Measurements from ENCODE around the gene LIME1. TPM values are rescaled to one million over a fixed set of nuclear protein-coding genes. Genes with fewer than 3 reads are reported as not detected.

LIME1 gene
- polyA plus RNA-seq, 2 of the 4 experiments (the other 2 are of a cell fraction), result 2.5 to 6.5 TPM

DNA sequence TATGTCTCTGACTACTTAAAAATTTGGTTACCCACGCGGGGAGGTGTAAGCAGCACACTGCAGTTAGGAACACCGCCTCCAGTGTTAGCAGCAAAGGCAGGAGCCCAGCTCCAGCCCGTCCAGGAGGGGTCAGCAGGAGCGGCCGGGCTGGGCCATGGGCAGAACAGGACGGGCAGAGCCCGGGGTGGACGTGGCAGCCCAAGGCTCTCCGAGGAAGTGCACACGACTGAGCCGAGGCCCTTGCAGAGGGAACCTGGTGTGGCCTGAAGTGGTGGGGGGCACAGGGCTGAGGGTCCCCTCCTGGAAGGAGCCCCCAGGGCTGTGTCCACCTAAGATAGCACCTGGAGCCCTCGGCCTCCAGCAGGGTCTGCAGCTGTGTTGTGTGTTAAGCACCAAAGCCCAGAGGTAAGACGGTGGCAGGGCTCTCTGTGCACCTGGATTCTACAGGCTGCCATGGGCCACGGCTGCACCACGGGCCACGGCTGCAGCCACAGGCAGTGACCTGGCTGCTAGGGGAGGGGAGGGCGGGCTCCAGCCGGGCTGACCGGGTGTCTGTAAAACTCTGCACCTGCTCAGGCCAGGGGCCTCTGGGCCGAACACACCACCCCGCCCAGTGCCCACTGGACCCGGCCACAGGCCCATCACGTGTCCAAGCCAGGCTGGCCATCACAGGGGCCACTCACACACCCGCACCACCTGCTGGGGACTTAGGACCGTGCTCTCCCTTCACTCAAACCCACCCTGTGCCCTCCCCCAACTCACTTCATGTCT is 9.7 kb downstream of the LIME1 start:
- H3K9me3 ChIP-seq, result no peaks in the 10 kb centered on the region
- WGBS (ENCODE audit: missing lambda C conversion rate), result 88% methylated on average over 18 of the region's 26 CpGs
- no peak for DNase-seq (ENCODE audit: low read depth in 1 of 2, low spot score in 1 of 2)
- peak in 1 of 2 experiments; percentile 5; a peak in 1 of 6 replicates for ATAC-seq
- no peak for FAIRE-seq
- POLR2A ChIA-PET, result no interaction called here
- no peak for TF ChIP-seq SREBF2 (IDR thresholded peaks at IDR 0.05)
- TF ChIP-seq, protein P1, sequence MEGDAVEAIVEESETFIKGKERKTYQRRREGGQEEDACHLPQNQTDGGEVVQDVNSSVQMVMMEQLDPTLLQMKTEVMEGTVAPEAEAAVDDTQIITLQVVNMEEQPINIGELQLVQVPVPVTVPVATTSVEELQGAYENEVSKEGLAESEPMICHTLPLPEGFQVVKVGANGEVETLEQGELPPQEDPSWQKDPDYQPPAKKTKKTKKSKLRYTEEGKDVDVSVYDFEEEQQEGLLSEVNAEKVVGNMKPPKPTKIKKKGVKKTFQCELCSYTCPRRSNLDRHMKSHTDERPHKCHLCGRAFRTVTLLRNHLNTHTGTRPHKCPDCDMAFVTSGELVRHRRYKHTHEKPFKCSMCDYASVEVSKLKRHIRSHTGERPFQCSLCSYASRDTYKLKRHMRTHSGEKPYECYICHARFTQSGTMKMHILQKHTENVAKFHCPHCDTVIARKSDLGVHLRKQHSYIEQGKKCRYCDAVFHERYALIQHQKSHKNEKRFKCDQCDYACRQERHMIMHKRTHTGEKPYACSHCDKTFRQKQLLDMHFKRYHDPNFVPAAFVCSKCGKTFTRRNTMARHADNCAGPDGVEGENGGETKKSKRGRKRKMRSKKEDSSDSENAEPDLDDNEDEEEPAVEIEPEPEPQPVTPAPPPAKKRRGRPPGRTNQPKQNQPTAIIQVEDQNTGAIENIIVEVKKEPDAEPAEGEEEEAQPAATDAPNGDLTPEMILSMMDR (IDR thresholded peaks at IDR 0.05), result no peak
- TF ChIP-seq MAFK (IDR thresholded peaks at IDR 0.05; ENCODE audit: partially characterized antibody), result no peak
- no peak for TF ChIP-seq RFX5 (IDR thresholded peaks at IDR 0.05)
- TF ChIP-seq NR3C1 (IDR thresholded peaks at IDR 0.05), result no peak
- peaks cover 11% of the 10 kb centered on the region for H3K4me1 ChIP-seq
- no peak overlapping the region for H3K4me2 ChIP-seq
- no peak overlapping the region for H3K4me3 ChIP-seq
- no peak overlapping the region for H3K27ac ChIP-seq
- CTCF ChIA-PET, result interaction anchor here (0.6 to 1.1 kb wide), 2 partner anchors 35 to 209 kb away, joined by 3 read pairs; no protein-coding TSS in a partner anchor

DNA sequence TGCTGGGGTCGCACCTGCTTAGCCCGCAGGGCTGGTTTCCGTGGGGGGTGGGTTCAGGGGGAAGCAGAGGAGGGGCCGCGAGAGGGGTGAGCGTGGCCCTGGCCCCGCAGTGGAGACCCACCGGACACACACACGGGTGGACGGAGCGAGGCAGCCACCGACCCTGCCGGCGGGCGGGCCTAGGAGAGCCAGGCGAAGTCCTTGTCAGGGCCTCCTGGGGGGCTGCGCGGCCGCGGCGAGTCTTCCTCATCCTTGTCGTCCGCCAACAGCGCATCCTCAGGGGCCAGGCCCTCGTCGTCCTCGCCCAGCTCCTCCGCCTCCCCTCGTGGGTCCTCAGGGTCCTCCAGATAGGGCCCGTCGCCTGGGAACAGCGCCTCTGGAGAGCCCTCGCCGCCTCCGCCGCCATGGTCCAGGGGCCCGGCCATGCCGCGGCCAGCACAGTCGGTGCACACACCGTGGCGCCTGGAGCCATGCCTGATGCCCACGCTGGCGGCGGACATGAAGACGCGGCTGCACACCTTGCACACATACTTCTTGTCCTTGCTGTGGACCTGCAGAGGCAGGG is 10.4 kb downstream of the LIME1 start:
- TF ChIP-seq, protein P2, sequence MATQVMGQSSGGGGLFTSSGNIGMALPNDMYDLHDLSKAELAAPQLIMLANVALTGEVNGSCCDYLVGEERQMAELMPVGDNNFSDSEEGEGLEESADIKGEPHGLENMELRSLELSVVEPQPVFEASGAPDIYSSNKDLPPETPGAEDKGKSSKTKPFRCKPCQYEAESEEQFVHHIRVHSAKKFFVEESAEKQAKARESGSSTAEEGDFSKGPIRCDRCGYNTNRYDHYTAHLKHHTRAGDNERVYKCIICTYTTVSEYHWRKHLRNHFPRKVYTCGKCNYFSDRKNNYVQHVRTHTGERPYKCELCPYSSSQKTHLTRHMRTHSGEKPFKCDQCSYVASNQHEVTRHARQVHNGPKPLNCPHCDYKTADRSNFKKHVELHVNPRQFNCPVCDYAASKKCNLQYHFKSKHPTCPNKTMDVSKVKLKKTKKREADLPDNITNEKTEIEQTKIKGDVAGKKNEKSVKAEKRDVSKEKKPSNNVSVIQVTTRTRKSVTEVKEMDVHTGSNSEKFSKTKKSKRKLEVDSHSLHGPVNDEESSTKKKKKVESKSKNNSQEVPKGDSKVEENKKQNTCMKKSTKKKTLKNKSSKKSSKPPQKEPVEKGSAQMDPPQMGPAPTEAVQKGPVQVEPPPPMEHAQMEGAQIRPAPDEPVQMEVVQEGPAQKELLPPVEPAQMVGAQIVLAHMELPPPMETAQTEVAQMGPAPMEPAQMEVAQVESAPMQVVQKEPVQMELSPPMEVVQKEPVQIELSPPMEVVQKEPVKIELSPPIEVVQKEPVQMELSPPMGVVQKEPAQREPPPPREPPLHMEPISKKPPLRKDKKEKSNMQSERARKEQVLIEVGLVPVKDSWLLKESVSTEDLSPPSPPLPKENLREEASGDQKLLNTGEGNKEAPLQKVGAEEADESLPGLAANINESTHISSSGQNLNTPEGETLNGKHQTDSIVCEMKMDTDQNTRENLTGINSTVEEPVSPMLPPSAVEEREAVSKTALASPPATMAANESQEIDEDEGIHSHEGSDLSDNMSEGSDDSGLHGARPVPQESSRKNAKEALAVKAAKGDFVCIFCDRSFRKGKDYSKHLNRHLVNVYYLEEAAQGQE (IDR thresholded peaks at IDR 0.05), result no peak
- Histone ChIP-seq H3K9me3 (no peaks in the 10 kb centered on the region), H3K4me1 (peaks cover 4% of the 10 kb centered on the region), H3K4me3 (no peak overlapping the region), H3K27ac (no peak overlapping the region), H3K4me2 (no peak overlapping the region)
- ChIA-PET POLR2A (no interaction called here), CTCF (interaction anchor here (0.6 kb wide), 1 partner anchor 31 kb away, joined by 3 read pairs; no protein-coding TSS in a partner anchor)
- FAIRE-seq (no peak), ATAC-seq (no peak), DNase-seq (ENCODE audit: low read depth in 1 of 2, low spot score in 1 of 2) (no peak)
- WGBS (ENCODE audit: missing lambda C conversion rate), result 97% methylated on average over 40 of the region's 47 CpGs

DNA sequence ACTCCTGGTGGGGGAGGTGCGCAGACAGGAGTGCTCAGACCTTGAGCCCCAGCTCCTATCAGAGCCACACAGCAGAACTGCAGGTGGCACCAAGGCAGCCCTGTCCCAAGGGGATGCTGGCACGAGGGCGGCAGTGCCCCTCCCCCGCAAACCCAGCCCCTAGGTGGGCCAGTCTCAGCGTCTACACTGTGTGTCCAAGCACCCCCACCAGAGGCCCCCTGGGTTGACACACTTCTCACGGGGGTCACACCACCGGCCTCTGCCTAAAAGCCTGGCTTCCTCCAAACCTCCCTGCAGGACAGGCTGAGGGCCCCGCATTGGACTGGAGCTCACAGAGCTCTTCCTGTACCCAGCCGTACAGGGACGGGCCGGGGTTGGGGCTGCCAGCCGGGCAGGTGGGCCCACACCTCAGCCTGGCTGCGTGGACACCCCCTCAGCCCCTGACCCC is 11.2 kb downstream of the LIME1 start:
- Histone ChIP-seq H3K9me3 (no peaks in the 10 kb centered on the region), H3K27ac (0 out of 6 replicates have a peak overlapping the region, but pooled peaks of 1 of the 2 experiments have one; percentile 6), H3K4me1 (no peaks in the 10 kb centered on the region), H3K4me2 (no peak overlapping the region), H3K4me3 (no peak overlapping the region)
- no peak for DNase-seq (ENCODE audit: low read depth in 1 of 2, low spot score in 1 of 2)
- ChIA-PET POLR2A (no interaction called here), CTCF (interaction anchor here (0.6 to 1.1 kb wide), 2 partner anchors 31 to 116 kb away, joined by 3 read pairs; no protein-coding TSS in a partner anchor)
- FAIRE-seq, result no peak
- WGBS (ENCODE audit: missing lambda C conversion rate), result 79% methylated on average over 2 of the region's 13 CpGs
- ATAC-seq, result peak; percentile 23 to 48; a peak in 3 of 6 replicates
- TF ChIP-seq NPAS2 (CRISPR knock-in tag; IDR thresholded peaks at IDR 0.05; ENCODE audit: borderline replicate concordance) (no peak), TP53 (CRISPR knock-in tag; IDR thresholded peaks at IDR 0.05) (no peak), ESRRA (IDR thresholded peaks at IDR 0.05; ENCODE audit: borderline replicate concordance, low read length) (no peak), CEBPB (IDR thresholded peaks at IDR 0.05) (no peak), RARB (CRISPR knock-in tag; IDR thresholded peaks at IDR 0.05) (no peak), BHLHE40 (IDR thresholded peaks at IDR 0.05; ENCODE audit: low read depth, low read length) (no peak), CBX2 (IDR thresholded peaks at IDR 0.05; ENCODE audit: borderline replicate concordance, low read depth) (no peak), PHF8 (IDR thresholded peaks at IDR 0.05; ENCODE audit: borderline replicate concordance, low read depth) (no peak), RAD21 (conservative IDR thresholded peaks at IDR 0.05 in 1 of 2, IDR thresholded peaks at IDR 0.05 in 1 of 2) (no peak), ZFP36 (IDR thresholded peaks at IDR 0.05; ENCODE audit: borderline replicate concordance, partially characterized antibody) (no peak), NR3C1 (IDR thresholded peaks at IDR 0.05) (no peak), RNF2 (IDR thresholded peaks at IDR 0.05; ENCODE audit: borderline replicate concordance, low read depth) (no peak)
- TF ChIP-seq, protein P3, sequence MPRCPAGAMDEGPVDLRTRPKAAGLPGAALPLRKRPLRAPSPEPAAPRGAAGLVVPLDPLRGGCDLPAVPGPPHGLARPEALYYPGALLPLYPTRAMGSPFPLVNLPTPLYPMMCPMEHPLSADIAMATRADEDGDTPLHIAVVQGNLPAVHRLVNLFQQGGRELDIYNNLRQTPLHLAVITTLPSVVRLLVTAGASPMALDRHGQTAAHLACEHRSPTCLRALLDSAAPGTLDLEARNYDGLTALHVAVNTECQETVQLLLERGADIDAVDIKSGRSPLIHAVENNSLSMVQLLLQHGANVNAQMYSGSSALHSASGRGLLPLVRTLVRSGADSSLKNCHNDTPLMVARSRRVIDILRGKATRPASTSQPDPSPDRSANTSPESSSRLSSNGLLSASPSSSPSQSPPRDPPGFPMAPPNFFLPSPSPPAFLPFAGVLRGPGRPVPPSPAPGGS (IDR thresholded peaks at IDR 0.05), result no peak
- TF ChIP-seq, protein P4, sequence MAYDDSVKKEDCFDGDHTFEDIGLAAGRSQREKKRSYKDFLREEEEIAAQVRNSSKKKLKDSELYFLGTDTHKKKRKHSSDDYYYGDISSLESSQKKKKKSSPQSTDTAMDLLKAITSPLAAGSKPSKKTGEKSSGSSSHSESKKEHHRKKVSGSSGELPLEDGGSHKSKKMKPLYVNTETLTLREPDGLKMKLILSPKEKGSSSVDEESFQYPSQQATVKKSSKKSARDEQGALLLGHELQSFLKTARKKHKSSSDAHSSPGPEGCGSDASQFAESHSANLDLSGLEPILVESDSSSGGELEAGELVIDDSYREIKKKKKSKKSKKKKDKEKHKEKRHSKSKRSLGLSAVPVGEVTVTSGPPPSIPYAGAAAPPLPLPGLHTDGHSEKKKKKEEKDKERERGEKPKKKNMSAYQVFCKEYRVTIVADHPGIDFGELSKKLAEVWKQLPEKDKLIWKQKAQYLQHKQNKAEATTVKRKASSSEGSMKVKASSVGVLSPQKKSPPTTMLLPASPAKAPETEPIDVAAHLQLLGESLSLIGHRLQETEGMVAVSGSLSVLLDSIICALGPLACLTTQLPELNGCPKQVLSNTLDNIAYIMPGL (CRISPR knock-in tag; IDR thresholded peaks at IDR 0.05; ENCODE audit: borderline replicate concordance), result no peak
- TF ChIP-seq, protein P1 (IDR thresholded peaks at IDR 0.05), result no peak
